Trophoblast cell (in vitro differentiated cells and primary cell): ENCODE data around the gene ERCC1.

ENCODE experiments used
- DNase-seq, 2 donors: peaks; one replicate each; pipeline ENCODE4 v3.0.0-alpha.2; 2016
- H2AFZ ChIP-seq: 2 replicates; pipeline ENCODE4 v1.6.1; 2013; ENCODE audit warnings: low read length, moderate library complexity, mild to moderate bottlenecking; ENCODE audit not compliant: insufficient read depth, poor library complexity
- H2AK5ac ChIP-seq: 2 replicates; pipeline ENCODE4 v1.6.1; 2013; ENCODE audit warnings: mild to moderate bottlenecking, low read length
- H2BK120ac ChIP-seq: 2 replicates; pipeline ENCODE4 v1.6.1; 2013; ENCODE audit warnings: low read length, mild to moderate bottlenecking, moderate library complexity; ENCODE audit not compliant: insufficient read depth, poor library complexity
- H2BK12ac ChIP-seq: 2 replicates; pipeline ENCODE4 v1.6.1; 2013; ENCODE audit warnings: mild to moderate bottlenecking, low read length, moderate library complexity
- H2BK5ac ChIP-seq: 2 replicates; pipeline ENCODE4 v1.6.1; 2013; ENCODE audit warnings: low read length, low read depth, moderate library complexity, mild to moderate bottlenecking; ENCODE audit not compliant: poor library complexity
- H3K14ac ChIP-seq: 2 replicates; pipeline ENCODE4 v1.6.1; 2013; ENCODE audit warnings: mild to moderate bottlenecking, low read length
- H3K18ac ChIP-seq: 2 replicates; pipeline ENCODE4 v1.6.1; 2013; ENCODE audit warnings: mild to moderate bottlenecking, low read length
- H3K23ac ChIP-seq: 2 replicates; pipeline ENCODE4 v1.6.1; 2013; ENCODE audit warnings: low read length
- H3K27ac ChIP-seq: 2 replicates; pipeline ENCODE4 v1.5.1; 2013; ENCODE audit warnings: low read depth, mild to moderate bottlenecking, inconsistent platforms, low read length, moderate library complexity
- H3K27me3 ChIP-seq: 2 replicates; pipeline ENCODE4 v1.6.1; 2013; ENCODE audit warnings: inconsistent platforms, mild to moderate bottlenecking, low read length, moderate library complexity; ENCODE audit not compliant: insufficient read depth
- H3K36me3 ChIP-seq, 2 experiments: 1 replicate in 1 of 2; 2 replicates in 1 of 2; pipeline ENCODE4 v1.6.1; 2013; ENCODE audit warnings: low read length in 2 of 2, mild to moderate bottlenecking in 2 of 2, moderate library complexity in 1 of 2; ENCODE audit not compliant: insufficient read depth in 2 of 2, control insufficient read depth in 1 of 2
- H3K4ac ChIP-seq: 2 replicates; pipeline ENCODE4 v1.6.1; 2013; ENCODE audit warnings: low read depth, mild to moderate bottlenecking, low read length, moderate library complexity
- H3K4me1 ChIP-seq, 2 experiments: 1 replicate in 1 of 2; 2 replicates in 1 of 2; pipeline ENCODE4 v1.6.1; 2013; ENCODE audit warnings: low read length in 2 of 2, mild to moderate bottlenecking in 2 of 2, moderate library complexity in 1 of 2; ENCODE audit not compliant: insufficient read depth in 2 of 2, control insufficient read depth in 1 of 2
- H3K4me2 ChIP-seq: 2 replicates; pipeline ENCODE4 v1.6.1; 2013; ENCODE audit warnings: inconsistent platforms, mild to moderate bottlenecking, low read length, moderate library complexity
- H3K4me3 ChIP-seq: 2 replicates; pipeline ENCODE4 v1.5.1; 2013; ENCODE audit warnings: mild to moderate bottlenecking, low read depth, low read length, inconsistent platforms
- H3K79me1 ChIP-seq: one replicate; pipeline ENCODE4 v1.6.1; 2013; ENCODE audit warnings: low read length
- H3K79me2 ChIP-seq: 2 replicates; pipeline ENCODE4 v1.6.1; 2013; ENCODE audit warnings: low read length, mild to moderate bottlenecking; ENCODE audit not compliant: control insufficient read depth, insufficient read depth, poor library complexity
- H3K9ac ChIP-seq: 2 replicates; pipeline ENCODE4 v1.6.1; 2013; ENCODE audit warnings: mild to moderate bottlenecking, low read length
- H3K9me3 ChIP-seq: 2 replicates; pipeline ENCODE4 v1.6.1; 2013; ENCODE audit warnings: low read depth, mild to moderate bottlenecking, control low read depth, inconsistent platforms, low read length; ENCODE audit not compliant: insufficient read depth
- H4K12ac ChIP-seq: 2 replicates; pipeline ENCODE4 v1.6.1; 2013; ENCODE audit warnings: low read depth, mild to moderate bottlenecking, low read length, moderate library complexity
- H4K8ac ChIP-seq: 2 replicates; pipeline ENCODE4 v1.6.1; 2013; ENCODE audit warnings: low read depth, mild to moderate bottlenecking, low read length, moderate library complexity
- H4K91ac ChIP-seq: one replicate; pipeline ENCODE4 v1.6.1; 2013; ENCODE audit warnings: low read depth, mild to moderate bottlenecking, low read length, moderate library complexity
- WGBS: extraction: QIAGEN DNeasy Blood & Tissue Kit; methylation state at CpG from one replicate; pipeline ENCODE4 v1.1.7; 2013; ENCODE audit warnings: missing lambda C conversion rate; ENCODE audit not compliant: insufficient read length, insufficient coverage; ENCODE audit errors: extremely low coverage; 5-methylcytosine and 5-hydroxymethylcytosine counted together

ERCC1 gene

DNA sequence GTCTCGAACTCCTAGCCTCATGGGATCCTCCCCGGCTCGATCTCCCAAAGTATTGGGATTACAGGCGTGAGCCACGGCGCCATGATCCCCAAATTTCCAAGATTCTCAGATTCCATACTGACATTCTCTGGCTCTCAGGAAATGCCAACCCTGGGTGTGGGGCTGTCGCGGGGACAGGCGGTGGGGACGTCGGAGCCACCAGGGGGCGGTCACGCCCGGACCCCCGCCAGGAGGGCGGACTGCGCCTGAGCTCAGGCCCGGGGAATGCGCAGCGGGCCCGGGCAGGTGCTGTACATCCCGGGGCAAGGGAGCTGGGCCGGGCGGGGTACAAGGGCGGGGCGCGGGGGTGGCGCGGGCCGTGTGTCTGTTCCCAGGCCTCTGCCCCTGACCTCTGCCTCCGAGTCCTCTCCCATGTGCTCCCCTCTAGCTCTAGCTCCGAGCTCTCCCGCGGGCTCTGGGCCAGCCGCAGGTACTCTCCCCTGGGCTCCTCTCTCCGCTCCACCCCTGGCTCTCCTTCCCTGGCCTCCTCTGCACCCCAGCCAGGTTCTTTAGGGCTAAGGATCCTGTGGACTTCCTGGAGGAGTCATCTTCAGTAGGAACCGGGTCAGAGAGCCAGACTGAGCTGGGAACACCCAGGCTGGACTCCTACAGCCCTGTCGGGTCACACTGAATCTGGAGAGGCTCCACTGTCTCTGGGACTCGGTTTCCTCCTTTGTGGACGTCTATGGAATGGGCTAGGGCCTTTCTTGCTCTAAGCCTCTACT lies 21.2 kb downstream of the ERCC1 start:
- peak overlapping the region; percentile 60 for H2BK120ac ChIP-seq
- H3K36me3 ChIP-seq, result peaks cover 10 to 12% of the 10 kb centered on the region in 2 experiments
- H3K9ac ChIP-seq, result no peak overlapping the region
- peak overlapping the region; percentile 72 for H4K91ac ChIP-seq
- peak overlapping the region; percentile 82 for H3K4ac ChIP-seq
- H3K27ac ChIP-seq, result peak overlapping the region; percentile 41
- H3K79me1 ChIP-seq, result peaks cover 32% of the 10 kb centered on the region
- H3K14ac ChIP-seq, result peak overlapping the region; percentile 37
- H2AFZ ChIP-seq, result peak overlapping the region; percentile 1
- H3K4me2 ChIP-seq, result peak overlapping the region; percentile 75
- no peaks in the 10 kb centered on the region for H3K27me3 ChIP-seq
- H4K8ac ChIP-seq, result peak overlapping the region; percentile 57
- peak overlapping the region; percentile 21 for H2BK5ac ChIP-seq
- peaks cover 20% of the 10 kb centered on the region for H3K79me2 ChIP-seq
- no peak overlapping the region for H3K4me3 ChIP-seq
- H2BK12ac ChIP-seq, result peak overlapping the region; percentile 83
- no peak overlapping the region for H3K23ac ChIP-seq
- WGBS, result no CpG with 5 or more reads among the region's 40 CpGs
- H3K18ac ChIP-seq, result peak overlapping the region; percentile 89
- no peak overlapping the region for H2AK5ac ChIP-seq
- H4K12ac ChIP-seq, result no peak overlapping the region
- H3K4me1 ChIP-seq, result peaks cover 14 to 29% of the 10 kb centered on the region in 2 experiments
- peak; percentile 77 to 81 for DNase-seq
- no peaks in the 10 kb centered on the region for H3K9me3 ChIP-seq

DNA sequence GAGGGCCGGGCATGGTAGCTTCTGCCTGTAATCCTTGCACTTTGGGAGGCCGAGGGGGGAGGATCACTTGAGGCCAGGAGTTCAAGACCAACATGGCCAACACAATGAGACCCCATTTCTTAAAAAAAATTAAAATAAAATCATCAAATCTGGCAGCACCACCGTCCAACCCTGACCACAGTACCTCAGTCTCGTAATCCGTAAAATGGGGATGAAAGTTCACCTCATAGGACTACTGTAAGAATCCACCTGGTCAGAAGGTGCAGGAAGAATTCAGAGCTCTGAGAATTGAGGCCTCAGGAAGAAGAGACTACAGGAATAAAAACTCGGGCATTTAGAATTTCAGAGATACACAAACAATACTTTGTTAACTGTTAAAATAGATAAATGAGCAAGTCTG lies 21.9 kb downstream of the ERCC1 start:
- DNase-seq, result no peak
- Histone ChIP-seq H3K79me1 (peaks cover 32% of the 10 kb centered on the region), H3K4me3 (no peak overlapping the region), H3K27ac (no peak overlapping the region), H4K8ac (no peak overlapping the region), H3K4ac (peak overlapping the region; percentile 37), H2AFZ (no peak overlapping the region), H3K79me2 (peaks cover 20% of the 10 kb centered on the region), H3K4me1 (peaks cover 12 to 26% of the 10 kb centered on the region in 2 experiments), H3K36me3 (peaks cover 13 to 17% of the 10 kb centered on the region in 2 experiments), H4K91ac (no peak overlapping the region), H3K9ac (no peak overlapping the region), H3K4me2 (peak overlapping the region; percentile 75), H3K18ac (no peak overlapping the region), H2BK120ac (no peak overlapping the region), H3K14ac (no peak overlapping the region), H2BK12ac (no peak overlapping the region), H3K27me3 (no peaks in the 10 kb centered on the region), H2AK5ac (no peak overlapping the region), H2BK5ac (no peak overlapping the region), H3K9me3 (no peaks in the 10 kb centered on the region), H4K12ac (no peak overlapping the region), H3K23ac (no peak overlapping the region)
- WGBS, result no CpG with 5 or more reads among the region's 6 CpGs

DNA sequence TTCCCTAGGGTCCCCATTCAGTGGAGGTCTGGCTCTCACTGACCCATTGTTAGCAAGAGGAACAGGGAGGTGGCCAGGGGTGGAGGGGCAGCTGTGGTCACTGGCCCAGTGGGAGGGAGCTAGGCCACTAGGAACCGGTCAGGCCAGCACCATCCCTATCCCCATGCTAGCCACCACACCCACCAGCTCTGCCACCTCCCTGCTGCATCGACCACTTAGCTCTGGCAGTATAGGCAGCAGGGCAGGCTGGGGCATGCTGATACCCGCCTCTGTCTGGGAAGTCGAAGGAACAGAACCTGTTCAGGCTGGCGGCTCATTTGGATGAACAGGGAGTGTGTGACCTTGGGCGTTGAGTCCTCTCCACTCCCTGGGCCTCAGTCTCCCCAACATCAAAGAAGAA lies 23.5 kb downstream of the ERCC1 start:
- Histone ChIP-seq H2AFZ (no peak overlapping the region), H3K14ac (no peak overlapping the region), H2AK5ac (no peak overlapping the region), H3K4me1 (peaks cover 11 to 26% of the 10 kb centered on the region in 2 experiments), H3K9me3 (peaks cover 2% of the 10 kb centered on the region), H3K27ac (no peak overlapping the region), H3K27me3 (no peaks in the 10 kb centered on the region), H3K23ac (no peak overlapping the region), H3K4me3 (no peak overlapping the region), H2BK12ac (no peak overlapping the region), H2BK5ac (no peak overlapping the region), H4K12ac (no peak overlapping the region), H3K4me2 (no peak overlapping the region), H3K4ac (peak overlapping the region; percentile 1), H3K36me3 (peaks cover 29 to 30% of the 10 kb centered on the region in 2 experiments), H2BK120ac (no peak overlapping the region), H4K91ac (no peak overlapping the region), H3K18ac (no peak overlapping the region), H3K79me2 (peaks cover 15% of the 10 kb centered on the region), H3K79me1 (peaks cover 21% of the 10 kb centered on the region), H4K8ac (no peak overlapping the region), H3K9ac (peak overlapping the region; percentile 24)
- no CpG with 5 or more reads among the region's 6 CpGs for WGBS
- DNase-seq, result peak; percentile 18 to 32

DNA sequence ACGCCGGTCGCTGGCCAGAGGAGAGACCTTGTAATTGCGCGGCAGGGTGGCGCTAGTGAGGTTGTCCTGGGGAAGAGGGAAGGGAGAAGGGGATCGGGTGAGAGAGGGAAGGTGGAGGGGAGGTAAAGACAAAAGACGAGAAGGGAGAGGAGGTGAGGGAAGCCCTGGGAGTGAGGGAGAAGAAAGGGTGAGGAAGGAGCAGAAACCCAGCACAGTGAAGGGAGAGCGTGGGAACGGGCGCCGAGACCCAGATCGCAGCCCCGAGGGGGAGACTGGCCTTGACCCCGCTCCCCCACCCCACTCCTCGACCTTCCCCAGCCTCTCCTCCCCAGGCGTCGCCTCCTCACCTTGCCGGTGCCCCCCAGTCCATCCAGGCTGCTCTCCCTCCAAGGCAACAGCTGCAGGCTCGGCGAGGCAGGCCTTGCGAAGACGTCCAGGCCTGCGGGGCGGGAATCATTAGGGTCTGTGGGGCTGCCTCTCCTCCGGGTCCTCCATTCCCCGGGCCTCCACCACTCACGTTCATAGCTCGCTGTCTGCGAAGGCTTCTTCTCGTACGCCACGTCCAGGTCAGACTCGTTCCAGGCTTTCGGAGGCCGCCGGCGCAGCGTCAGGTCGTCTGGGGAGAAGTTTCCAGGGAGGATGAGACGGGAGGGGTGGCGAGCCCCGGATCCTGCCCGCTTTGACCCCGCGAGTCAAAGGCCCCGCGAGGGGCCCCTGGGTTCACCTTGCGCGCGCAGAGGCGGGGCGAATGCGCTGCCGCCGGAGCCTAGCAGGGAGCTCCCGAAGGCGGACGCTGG lies 27.7 kb downstream of the ERCC1 start:
- H3K4me1 ChIP-seq, result peaks cover 3 to 9% of the 10 kb centered on the region in 2 experiments
- no peak overlapping the region for H3K4ac ChIP-seq
- DNase-seq, result no peak
- H4K91ac ChIP-seq, result no peak overlapping the region
- no peak overlapping the region for H3K4me3 ChIP-seq
- no peaks in the 10 kb centered on the region for H3K27me3 ChIP-seq
- no peak overlapping the region for H2BK5ac ChIP-seq
- H4K12ac ChIP-seq, result no peak overlapping the region
- no peak overlapping the region for H3K27ac ChIP-seq
- no peak overlapping the region for H2BK12ac ChIP-seq
- H3K4me2 ChIP-seq, result no peak overlapping the region
- 100% methylated on average over 2 of the region's 59 CpGs for WGBS
- H2BK120ac ChIP-seq, result no peak overlapping the region
- peaks cover 56 to 58% of the 10 kb centered on the region in 2 experiments for H3K36me3 ChIP-seq
- no peak overlapping the region for H3K18ac ChIP-seq
- no peak overlapping the region for H2AK5ac ChIP-seq
- no peak overlapping the region for H3K23ac ChIP-seq
- H3K14ac ChIP-seq, result no peak overlapping the region
- no peaks in the 10 kb centered on the region for H3K79me2 ChIP-seq
- H3K79me1 ChIP-seq, result no peaks in the 10 kb centered on the region
- no peak overlapping the region for H4K8ac ChIP-seq
- H3K9me3 ChIP-seq, result peaks cover 2% of the 10 kb centered on the region
- H2AFZ ChIP-seq, result no peak overlapping the region
- H3K9ac ChIP-seq, result no peak overlapping the region
